Measurements from ENCODE around the gene AGBL5. TPM values are rescaled to one million over a fixed set of nuclear protein-coding genes. Genes with fewer than 3 reads are reported as not detected.

Gene AGBL5
- total and polyA plus RNA-seq, 2 of the 13 experiments (the other 11 are each of a cell fraction or from before 2014, with no cell fraction given): 55.9 to 73.3 TPM

DNA sequence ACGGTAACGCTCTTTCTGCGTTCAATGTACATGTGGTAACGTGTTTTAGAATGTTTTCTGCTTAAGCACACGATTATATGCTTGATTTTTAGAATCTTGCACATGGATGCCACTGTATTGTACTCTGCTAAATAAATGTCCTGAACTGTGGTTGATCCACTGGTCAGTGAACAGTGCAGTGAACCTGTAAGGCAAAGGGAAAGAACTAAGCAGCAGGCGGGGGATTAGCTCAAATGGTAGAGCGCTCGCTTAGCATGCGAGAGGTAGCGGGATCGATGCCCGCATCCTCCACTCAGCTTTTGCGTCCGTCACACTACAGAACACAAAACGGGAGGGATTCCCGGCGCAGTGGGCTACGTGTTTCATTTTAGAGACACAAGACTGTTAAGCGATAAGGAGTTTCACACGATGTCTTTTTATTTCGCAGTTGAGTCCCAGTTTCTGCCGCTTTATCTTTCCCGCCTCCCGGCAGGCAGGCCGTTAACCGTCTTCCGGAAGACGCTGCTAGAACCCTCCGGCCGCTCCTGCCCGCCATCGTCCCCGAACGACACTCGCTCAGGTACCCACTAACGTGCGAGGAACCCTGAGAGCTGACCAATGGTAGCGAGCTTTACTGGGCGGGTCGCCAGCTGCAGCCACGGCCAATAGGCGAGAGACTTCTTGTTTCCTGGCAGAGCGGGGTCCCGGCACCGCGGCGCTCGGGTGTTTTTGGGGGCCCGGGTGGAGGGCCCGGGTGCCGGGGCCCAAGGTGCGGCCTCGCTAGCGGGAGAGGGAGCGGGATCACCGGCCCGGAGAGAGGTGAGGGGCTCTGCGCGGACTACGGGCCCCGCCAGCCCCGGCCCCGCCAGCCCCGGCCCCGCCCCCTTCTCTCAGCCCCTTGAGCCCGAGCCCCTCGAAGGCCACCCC, at the start of gene AGBL5 (continued):
- TF ChIP-seq ZBTB8A (CRISPR knock-in tag; IDR thresholded peaks at IDR 0.05; ENCODE audit: borderline replicate concordance, low read depth) (peak; percentile 85), ZFP90 (CRISPR knock-in tag; IDR thresholded peaks at IDR 0.05; ENCODE audit: borderline replicate concordance) (peak; percentile 91; the same call in 1 of the 2 replicates), AKAP8 (CRISPR knock-in tag; IDR thresholded peaks at IDR 0.05) (peak; percentile 28; the same call in 1 of the 2 replicates), ZNF224 (CRISPR knock-in tag; IDR thresholded peaks at IDR 0.05) (peak; percentile 94), ZNF230 (CRISPR knock-in tag; IDR thresholded peaks at IDR 0.05) (peak; percentile 77), PAWR (CRISPR knock-in tag; IDR thresholded peaks at IDR 0.05; ENCODE audit: borderline replicate concordance) (peak; percentile 87; the same call in 1 of the 2 replicates), ZNF10 (CRISPR knock-in tag; IDR thresholded peaks at IDR 0.05; ENCODE audit: borderline replicate concordance, low read depth) (no peak), TAF1 (CRISPR knock-in tag; IDR thresholded peaks at IDR 0.05) (peak; percentile 53; the same call in 1 of the 2 replicates), ZNF513 (CRISPR knock-in tag; conservative IDR thresholded peaks at IDR 0.05) (0 out of 2 replicates have a peak, but pooled peaks have one; percentile 74), NFE2L1 (CRISPR knock-in tag; IDR thresholded peaks at IDR 0.05; ENCODE audit: borderline replicate concordance) (peak; percentile 58; the same call in 1 of the 2 replicates), ATF7 (IDR thresholded peaks at IDR 0.05) (no peak), ATF7 (CRISPR knock-in tag; IDR thresholded peaks at IDR 0.05) (no peak), ZNF205 (CRISPR knock-in tag; IDR thresholded peaks at IDR 0.05) (0 out of 2 replicates have a peak, but pooled peaks have one; percentile 89), ELK4 (CRISPR knock-in tag; IDR thresholded peaks at IDR 0.05; ENCODE audit: borderline replicate concordance) (peak; percentile 88; the same call in 1 of the 2 replicates), ZNF251 (CRISPR knock-in tag; IDR thresholded peaks at IDR 0.05) (no peak), SIN3B (IDR thresholded peaks at IDR 0.05; ENCODE audit: low read length) (peak; percentile 59; the same call in 1 of the 2 replicates), MED13 (CRISPR knock-in tag; IDR thresholded peaks at IDR 0.05) (peak; percentile 58), ZSCAN5A (CRISPR knock-in tag; IDR thresholded peaks at IDR 0.05; ENCODE audit: borderline replicate concordance) (0 out of 2 replicates have a peak, but pooled peaks have one; percentile 91), ZNF101 (CRISPR knock-in tag; IDR thresholded peaks at IDR 0.05; ENCODE audit: borderline replicate concordance, low read depth) (0 out of 2 replicates have a peak, but pooled peaks have one; percentile 52), PRDM4 (CRISPR knock-in tag; IDR thresholded peaks at IDR 0.05; ENCODE audit: borderline replicate concordance) (peak; percentile 89)

Data from HepG2 (cell line).